Panc1 (cell line): ENCODE data around the gene MAOB.

Source experiments
- POLR2AphosphoS5 ChIP-seq: IDR thresholded peaks from 2 replicates; pipeline ENCODE4 v1.6.1; 2012; ENCODE audit warnings: mild to moderate bottlenecking, low read depth, low read length, moderate library complexity
- SIN3A ChIP-seq: IDR thresholded peaks from 2 replicates; pipeline ENCODE4 v1.6.1; 2012; ENCODE audit warnings: low read depth, mild to moderate bottlenecking, low read length, moderate library complexity, borderline replicate concordance; ENCODE audit not compliant: insufficient read depth
- TCF7L2 ChIP-seq: IDR thresholded peaks from 2 replicates; pipeline ENCODE4 v1.6.1; 2011; ENCODE audit warnings: mild to moderate bottlenecking, low read depth, low read length, inconsistent platforms
- TF ChIP-seq, protein P1 (sequence below): fragments of 450-650 bp; IDR thresholded peaks from 2 replicates; pipeline ENCODE4 v1.5.1; 2017; ENCODE audit warnings: mild to moderate bottlenecking
- TF ChIP-seq, protein P2 (sequence below), 2 experiments: IDR thresholded peaks; 2 replicates each; pipeline ENCODE4 v1.6.1; 2011 to 2012; ENCODE audit warnings: low read depth in 2 of 2, control low read depth in 1 of 2, low read length in 1 of 2, mild to moderate bottlenecking in 1 of 2, moderate library complexity in 1 of 2; ENCODE audit not compliant: insufficient read depth in 1 of 2

DNA sequence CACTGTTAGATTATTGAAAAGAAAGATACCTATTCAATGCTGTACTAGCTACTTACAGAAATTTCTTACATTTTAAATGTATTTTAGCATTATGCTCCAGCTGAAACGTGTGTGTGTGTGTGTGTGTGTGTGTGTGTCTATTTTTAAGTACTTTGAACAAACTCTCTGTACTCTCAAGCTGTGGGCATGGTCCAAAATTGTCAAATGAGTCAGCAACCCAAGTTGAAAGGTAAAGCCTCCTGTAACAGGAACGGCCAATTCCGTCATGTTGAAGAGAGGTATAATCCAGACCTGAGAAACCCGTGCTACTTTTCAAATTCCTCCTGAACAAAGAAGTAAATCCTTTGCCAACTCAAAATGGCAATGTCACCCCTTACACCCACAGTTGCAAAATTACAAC lies 20.5 kb downstream of the MAOB start:
- TF ChIP-seq, protein P1, sequence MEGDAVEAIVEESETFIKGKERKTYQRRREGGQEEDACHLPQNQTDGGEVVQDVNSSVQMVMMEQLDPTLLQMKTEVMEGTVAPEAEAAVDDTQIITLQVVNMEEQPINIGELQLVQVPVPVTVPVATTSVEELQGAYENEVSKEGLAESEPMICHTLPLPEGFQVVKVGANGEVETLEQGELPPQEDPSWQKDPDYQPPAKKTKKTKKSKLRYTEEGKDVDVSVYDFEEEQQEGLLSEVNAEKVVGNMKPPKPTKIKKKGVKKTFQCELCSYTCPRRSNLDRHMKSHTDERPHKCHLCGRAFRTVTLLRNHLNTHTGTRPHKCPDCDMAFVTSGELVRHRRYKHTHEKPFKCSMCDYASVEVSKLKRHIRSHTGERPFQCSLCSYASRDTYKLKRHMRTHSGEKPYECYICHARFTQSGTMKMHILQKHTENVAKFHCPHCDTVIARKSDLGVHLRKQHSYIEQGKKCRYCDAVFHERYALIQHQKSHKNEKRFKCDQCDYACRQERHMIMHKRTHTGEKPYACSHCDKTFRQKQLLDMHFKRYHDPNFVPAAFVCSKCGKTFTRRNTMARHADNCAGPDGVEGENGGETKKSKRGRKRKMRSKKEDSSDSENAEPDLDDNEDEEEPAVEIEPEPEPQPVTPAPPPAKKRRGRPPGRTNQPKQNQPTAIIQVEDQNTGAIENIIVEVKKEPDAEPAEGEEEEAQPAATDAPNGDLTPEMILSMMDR, result no peak
- no peak for TF ChIP-seq POLR2AphosphoS5
- TF ChIP-seq TCF7L2, result no peak
- TF ChIP-seq, protein P2, sequence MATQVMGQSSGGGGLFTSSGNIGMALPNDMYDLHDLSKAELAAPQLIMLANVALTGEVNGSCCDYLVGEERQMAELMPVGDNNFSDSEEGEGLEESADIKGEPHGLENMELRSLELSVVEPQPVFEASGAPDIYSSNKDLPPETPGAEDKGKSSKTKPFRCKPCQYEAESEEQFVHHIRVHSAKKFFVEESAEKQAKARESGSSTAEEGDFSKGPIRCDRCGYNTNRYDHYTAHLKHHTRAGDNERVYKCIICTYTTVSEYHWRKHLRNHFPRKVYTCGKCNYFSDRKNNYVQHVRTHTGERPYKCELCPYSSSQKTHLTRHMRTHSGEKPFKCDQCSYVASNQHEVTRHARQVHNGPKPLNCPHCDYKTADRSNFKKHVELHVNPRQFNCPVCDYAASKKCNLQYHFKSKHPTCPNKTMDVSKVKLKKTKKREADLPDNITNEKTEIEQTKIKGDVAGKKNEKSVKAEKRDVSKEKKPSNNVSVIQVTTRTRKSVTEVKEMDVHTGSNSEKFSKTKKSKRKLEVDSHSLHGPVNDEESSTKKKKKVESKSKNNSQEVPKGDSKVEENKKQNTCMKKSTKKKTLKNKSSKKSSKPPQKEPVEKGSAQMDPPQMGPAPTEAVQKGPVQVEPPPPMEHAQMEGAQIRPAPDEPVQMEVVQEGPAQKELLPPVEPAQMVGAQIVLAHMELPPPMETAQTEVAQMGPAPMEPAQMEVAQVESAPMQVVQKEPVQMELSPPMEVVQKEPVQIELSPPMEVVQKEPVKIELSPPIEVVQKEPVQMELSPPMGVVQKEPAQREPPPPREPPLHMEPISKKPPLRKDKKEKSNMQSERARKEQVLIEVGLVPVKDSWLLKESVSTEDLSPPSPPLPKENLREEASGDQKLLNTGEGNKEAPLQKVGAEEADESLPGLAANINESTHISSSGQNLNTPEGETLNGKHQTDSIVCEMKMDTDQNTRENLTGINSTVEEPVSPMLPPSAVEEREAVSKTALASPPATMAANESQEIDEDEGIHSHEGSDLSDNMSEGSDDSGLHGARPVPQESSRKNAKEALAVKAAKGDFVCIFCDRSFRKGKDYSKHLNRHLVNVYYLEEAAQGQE (IDR thresholded peaks at IDR 0.05; ENCODE audit: insufficient read depth in 1 of 2, low read depth in 2 of 2, low read length in 1 of 2), result no peak
- TF ChIP-seq SIN3A, result no peak
